ENCODE data around the gene FAN1.

The FAN1 gene

DNA sequence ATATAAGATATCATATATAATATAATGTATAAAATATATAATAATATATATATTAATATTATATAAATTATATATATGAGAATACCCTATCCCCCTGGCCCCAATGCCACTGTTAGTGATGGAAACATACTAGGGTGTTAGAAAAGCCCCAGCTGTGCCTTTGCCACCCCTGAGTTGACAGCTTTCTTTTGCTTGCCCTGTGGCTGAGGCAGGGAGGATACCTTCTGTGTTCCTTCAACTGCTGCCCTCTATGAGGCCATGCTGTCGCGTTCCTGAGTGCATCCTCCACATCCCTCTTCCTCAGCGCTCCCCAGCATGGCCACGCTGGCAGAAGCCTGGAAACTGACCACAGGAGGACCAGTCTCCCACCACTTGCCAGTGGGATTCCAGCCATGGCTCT is 26.3 kb downstream of the FAN1 start:
- Histone ChIP-seq H3K36me3 (ENCODE audit: control insufficient read depth, insufficient read depth, low read length) (peaks cover 73% of the 10 kb centered on the region), H3K9ac (ENCODE audit: low read length) (no peak overlapping the region), H3K4me1 (ENCODE audit: control insufficient read depth, insufficient read depth, low read length) (no peaks in the 10 kb centered on the region), H3K9me3 (ENCODE audit: control insufficient read depth, insufficient read depth, low read depth, low read length) (no peaks in the 10 kb centered on the region), H3K4me3 (ENCODE audit: low read depth, low read length) (no peak overlapping the region), H3K27ac (ENCODE audit: low read depth, low read length) (no peak overlapping the region), H3K27me3 (ENCODE audit: control insufficient read depth, insufficient read depth, low read length) (no peaks in the 10 kb centered on the region)

DNA sequence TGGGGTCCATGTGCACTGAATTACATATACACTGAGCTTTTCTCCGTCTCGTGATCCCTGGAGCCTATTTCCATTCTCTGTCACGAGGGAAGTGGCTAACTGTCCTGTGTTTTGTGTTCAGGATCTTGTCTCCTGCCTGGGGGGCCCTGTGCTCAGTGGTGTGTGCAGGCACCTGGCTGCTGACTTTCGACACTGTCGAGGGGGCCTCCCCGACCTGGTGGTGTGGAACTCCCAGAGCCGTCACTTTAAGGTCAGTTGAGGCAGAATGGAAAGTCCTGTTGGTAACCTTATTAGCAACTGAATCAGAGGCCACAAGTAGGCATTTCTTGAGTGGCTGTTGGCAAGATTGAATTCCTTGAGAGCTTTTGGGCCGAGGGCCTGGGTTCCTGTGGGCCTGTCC is 26.7 kb downstream of the FAN1 start:
- Histone ChIP-seq H3K27ac (ENCODE audit: low read depth, low read length) (no peak overlapping the region), H3K9me3 (ENCODE audit: control insufficient read depth, insufficient read depth, low read depth, low read length) (no peaks in the 10 kb centered on the region), H3K9ac (ENCODE audit: low read length) (no peak overlapping the region), H3K4me3 (ENCODE audit: low read depth, low read length) (no peak overlapping the region), H3K4me1 (ENCODE audit: control insufficient read depth, insufficient read depth, low read length) (no peaks in the 10 kb centered on the region), H3K36me3 (ENCODE audit: control insufficient read depth, insufficient read depth, low read length) (peaks cover 73% of the 10 kb centered on the region), H3K27me3 (ENCODE audit: control insufficient read depth, insufficient read depth, low read length) (no peaks in the 10 kb centered on the region)

DNA sequence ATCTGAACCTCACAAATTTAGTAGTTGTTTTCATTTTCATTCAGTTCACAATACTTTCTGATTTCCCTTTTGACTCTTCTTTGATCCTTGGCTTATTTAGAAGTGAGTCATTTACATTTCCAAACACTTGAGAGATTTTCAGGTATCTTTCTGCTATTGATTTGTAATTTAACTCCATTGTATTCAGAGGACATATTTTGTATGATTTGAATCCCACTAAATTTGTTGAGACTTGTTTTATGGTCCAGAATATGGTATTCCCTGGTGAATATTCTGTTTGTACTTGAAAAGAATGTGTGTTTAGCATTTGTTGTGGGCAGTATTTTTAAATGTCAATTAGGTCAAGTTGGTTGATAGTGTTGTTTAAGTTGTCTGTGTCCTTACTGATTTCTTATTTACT is 29.6 kb downstream of the FAN1 start:
- no peaks in the 10 kb centered on the region for H3K27me3 ChIP-seq (ENCODE audit: control insufficient read depth, insufficient read depth, low read length)
- H3K4me3 ChIP-seq (ENCODE audit: low read depth, low read length): no peak overlapping the region
- peaks cover 71% of the 10 kb centered on the region for H3K36me3 ChIP-seq (ENCODE audit: control insufficient read depth, insufficient read depth, low read length)
- H3K27ac ChIP-seq (ENCODE audit: low read depth, low read length): peak overlapping the region; percentile 1; the same call in 1 of the 2 replicates
- no peaks in the 10 kb centered on the region for H3K9me3 ChIP-seq (ENCODE audit: control insufficient read depth, insufficient read depth, low read depth, low read length)
- H3K4me1 ChIP-seq (ENCODE audit: control insufficient read depth, insufficient read depth, low read length): no peaks in the 10 kb centered on the region
- no peak overlapping the region for H3K9ac ChIP-seq (ENCODE audit: low read length)

DNA sequence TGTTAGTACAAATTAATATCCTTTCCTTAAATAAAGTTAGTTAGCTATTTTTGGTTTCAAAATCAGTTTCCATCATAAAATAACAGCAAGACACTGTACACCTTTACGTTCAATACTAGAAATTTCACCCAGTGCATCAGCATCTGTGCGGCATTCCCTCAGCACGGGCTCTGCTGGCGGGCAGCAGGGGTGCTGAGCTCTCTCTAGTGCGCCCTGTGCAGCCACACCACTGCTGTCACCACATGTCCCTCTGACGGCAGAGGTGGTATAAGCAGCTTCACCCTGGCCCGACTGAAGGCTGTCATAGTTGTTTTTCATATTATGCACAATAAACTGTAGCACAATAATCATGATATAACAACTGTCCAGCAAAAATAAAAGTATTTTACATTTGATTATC is 35.4 kb downstream of the FAN1 start:
- Histone ChIP-seq H3K9ac (ENCODE audit: low read length) (no peak overlapping the region), H3K36me3 (ENCODE audit: control insufficient read depth, insufficient read depth, low read length) (peaks cover 96% of the 10 kb centered on the region), H3K4me1 (ENCODE audit: control insufficient read depth, insufficient read depth, low read length) (no peaks in the 10 kb centered on the region), H3K27ac (ENCODE audit: low read depth, low read length) (no peak overlapping the region), H3K27me3 (ENCODE audit: control insufficient read depth, insufficient read depth, low read length) (no peaks in the 10 kb centered on the region), H3K9me3 (ENCODE audit: control insufficient read depth, insufficient read depth, low read depth, low read length) (no peaks in the 10 kb centered on the region), H3K4me3 (ENCODE audit: low read depth, low read length) (no peak overlapping the region)

DNA sequence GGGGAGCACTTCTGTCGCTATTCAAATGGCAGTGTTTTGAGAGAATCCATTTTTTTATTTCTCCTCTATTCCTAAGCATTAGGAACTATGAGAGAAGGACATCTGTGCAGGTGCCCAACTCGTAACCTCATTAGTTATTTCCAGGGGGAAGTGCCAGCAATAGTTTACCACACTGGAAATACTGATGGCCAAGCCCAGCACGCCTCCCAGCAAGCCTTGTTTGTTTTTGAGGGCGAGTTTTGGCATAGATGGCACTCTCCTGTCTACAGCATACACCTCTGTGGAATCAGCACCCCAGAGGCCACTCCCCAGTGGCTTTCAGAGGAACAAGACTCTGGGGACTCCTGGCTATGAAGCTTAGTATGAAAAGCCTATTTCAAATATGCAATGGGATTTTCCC is 36.6 kb downstream of the FAN1 start:
- Histone ChIP-seq H3K36me3 (ENCODE audit: control insufficient read depth, insufficient read depth, low read length) (peaks cover 93% of the 10 kb centered on the region), H3K4me1 (ENCODE audit: control insufficient read depth, insufficient read depth, low read length) (no peaks in the 10 kb centered on the region), H3K9ac (ENCODE audit: low read length) (no peak overlapping the region), H3K9me3 (ENCODE audit: control insufficient read depth, insufficient read depth, low read depth, low read length) (no peaks in the 10 kb centered on the region), H3K4me3 (ENCODE audit: low read depth, low read length) (no peak overlapping the region), H3K27ac (ENCODE audit: low read depth, low read length) (no peak overlapping the region), H3K27me3 (ENCODE audit: control insufficient read depth, insufficient read depth, low read length) (no peaks in the 10 kb centered on the region)

DNA sequence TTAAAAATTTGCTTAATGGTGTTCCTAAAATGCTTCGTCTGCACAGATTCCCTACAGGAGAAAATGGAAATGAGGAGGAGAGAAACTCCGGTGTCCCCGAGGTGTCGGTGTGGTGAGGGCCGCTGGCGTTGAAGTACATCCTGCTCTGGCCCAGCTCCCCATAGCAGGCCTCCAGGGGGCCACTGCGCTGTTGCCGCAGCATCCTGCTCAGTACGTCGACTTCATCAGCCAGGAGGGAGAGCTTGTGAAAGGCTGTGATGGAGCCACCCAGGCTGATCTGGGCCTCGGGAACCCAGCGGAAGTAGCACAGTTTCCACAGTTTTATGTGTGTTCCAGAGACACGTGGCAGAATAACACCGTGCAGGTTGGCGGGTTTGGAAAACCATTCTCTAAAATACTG is 37.8 kb downstream of the FAN1 start:
- Histone ChIP-seq H3K9me3 (ENCODE audit: control insufficient read depth, insufficient read depth, low read depth, low read length) (no peaks in the 10 kb centered on the region), H3K27ac (ENCODE audit: low read depth, low read length) (no peak overlapping the region), H3K36me3 (ENCODE audit: control insufficient read depth, insufficient read depth, low read length) (peaks cover 94% of the 10 kb centered on the region), H3K9ac (ENCODE audit: low read length) (no peak overlapping the region), H3K27me3 (ENCODE audit: control insufficient read depth, insufficient read depth, low read length) (no peaks in the 10 kb centered on the region), H3K4me1 (ENCODE audit: control insufficient read depth, insufficient read depth, low read length) (no peaks in the 10 kb centered on the region; the same call in 1 of the 2 replicates), H3K4me3 (ENCODE audit: low read depth, low read length) (no peak overlapping the region)

DNA sequence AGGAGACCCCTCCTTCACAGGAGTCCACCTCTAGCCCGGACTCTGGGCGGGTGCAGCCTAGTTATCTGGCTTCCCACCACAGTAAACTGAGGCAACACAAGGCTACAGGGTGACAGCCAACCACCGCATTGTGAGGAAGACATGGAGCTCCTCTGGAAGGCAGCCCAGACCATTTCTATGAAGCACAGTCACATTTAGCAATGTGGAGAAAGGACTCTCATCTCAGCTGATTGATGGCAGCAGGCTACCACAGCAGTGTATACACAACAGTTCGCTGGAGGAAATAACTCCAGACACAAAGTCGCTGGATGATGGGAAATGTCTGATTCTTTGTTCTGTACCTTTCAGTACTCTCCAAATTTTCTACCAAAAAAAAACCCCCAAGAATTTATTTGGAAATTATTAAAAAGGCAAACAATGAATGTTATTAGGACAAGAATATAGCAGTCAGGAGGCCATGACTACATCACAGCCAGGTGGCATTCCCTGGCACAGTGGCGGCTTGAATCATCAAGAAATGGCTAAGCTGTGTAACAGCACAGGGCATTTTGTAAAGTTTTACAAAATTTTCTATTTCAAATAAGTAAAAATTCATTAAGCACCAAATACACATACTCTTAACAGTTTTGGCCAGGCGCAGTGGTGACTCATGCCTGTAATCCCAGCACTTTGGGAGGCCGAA is 40.1 kb downstream of the FAN1 start:
- no peaks in the 10 kb centered on the region for H3K27me3 ChIP-seq (ENCODE audit: control insufficient read depth, insufficient read depth, low read length)
- no peak overlapping the region for H3K27ac ChIP-seq (ENCODE audit: low read depth, low read length)
- peaks cover 95% of the 10 kb centered on the region for H3K36me3 ChIP-seq (ENCODE audit: control insufficient read depth, insufficient read depth, low read length)
- H3K9ac ChIP-seq (ENCODE audit: low read length): no peak overlapping the region
- peaks cover 5% of the 10 kb centered on the region; the same call in 1 of the 2 replicates for H3K4me1 ChIP-seq (ENCODE audit: control insufficient read depth, insufficient read depth, low read length)
- no peaks in the 10 kb centered on the region for H3K9me3 ChIP-seq (ENCODE audit: control insufficient read depth, insufficient read depth, low read depth, low read length)
- no peak overlapping the region for H3K4me3 ChIP-seq (ENCODE audit: low read depth, low read length)

DNA sequence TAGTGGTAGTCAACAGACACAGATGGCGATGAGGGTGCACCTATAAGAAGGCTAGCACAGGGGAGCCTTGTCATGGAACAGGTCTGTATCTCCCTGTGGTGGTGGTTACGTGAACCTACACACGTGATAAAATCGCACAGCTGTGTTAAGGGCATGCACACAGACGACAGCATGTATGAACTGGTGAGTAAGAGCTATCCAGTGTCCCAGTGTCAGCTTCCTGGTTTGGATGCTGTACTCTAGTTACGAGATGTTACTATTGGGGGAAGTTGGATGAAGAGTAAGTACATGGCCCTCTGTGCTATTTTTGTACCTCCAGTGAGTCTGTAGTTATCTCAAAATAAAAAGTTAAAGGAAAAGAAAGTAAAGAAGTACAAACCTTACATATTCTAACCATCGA is 49.5 kb downstream of the FAN1 start:
- Histone ChIP-seq H3K9me3 (ENCODE audit: control insufficient read depth, insufficient read depth, low read depth, low read length) (peaks cover 3% of the 10 kb centered on the region; the same call in 1 of the 2 replicates), H3K36me3 (ENCODE audit: control insufficient read depth, insufficient read depth, low read length) (peaks cover 80% of the 10 kb centered on the region), H3K4me1 (ENCODE audit: control insufficient read depth, insufficient read depth, low read length) (no peaks in the 10 kb centered on the region), H3K9ac (ENCODE audit: low read length) (no peak overlapping the region), H3K4me3 (ENCODE audit: low read depth, low read length) (no peak overlapping the region), H3K27me3 (ENCODE audit: control insufficient read depth, insufficient read depth, low read length) (no peaks in the 10 kb centered on the region), H3K27ac (ENCODE audit: low read depth, low read length) (no peak overlapping the region)

DNA sequence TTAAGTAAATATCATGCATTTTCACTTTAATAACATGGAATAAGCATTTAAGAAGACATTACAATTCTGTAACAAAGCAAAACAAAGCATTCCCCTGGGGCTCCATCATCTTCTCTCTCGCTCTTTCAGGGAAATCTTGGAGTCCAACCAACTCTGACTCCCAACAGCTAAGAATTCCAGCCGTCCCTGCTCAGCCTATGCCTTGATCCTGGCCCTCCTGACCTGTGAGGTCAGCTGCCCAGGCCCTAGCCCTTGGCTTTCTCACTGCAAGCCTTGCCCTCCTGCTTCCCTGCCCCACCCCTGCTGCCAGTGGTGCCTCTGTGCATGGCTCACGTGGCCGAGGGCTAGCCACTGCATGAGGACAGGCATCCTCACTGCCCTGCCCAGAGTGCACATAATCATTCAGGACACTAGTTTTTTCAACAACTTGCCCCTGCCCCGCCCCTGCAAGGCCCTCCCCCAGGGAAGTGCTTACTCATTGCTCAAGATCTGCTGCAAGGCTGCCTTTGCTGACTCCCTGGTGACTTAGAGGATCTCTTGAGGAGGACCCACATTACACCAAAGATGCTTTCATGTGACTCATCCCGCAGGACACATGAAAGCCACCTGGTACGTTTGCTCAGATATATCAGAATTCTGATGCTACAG is 50.1 kb downstream of the FAN1 start:
- no peaks in the 10 kb centered on the region for H3K27me3 ChIP-seq (ENCODE audit: control insufficient read depth, insufficient read depth, low read length)
- H3K4me1 ChIP-seq (ENCODE audit: control insufficient read depth, insufficient read depth, low read length): no peaks in the 10 kb centered on the region
- peaks cover 80% of the 10 kb centered on the region for H3K36me3 ChIP-seq (ENCODE audit: control insufficient read depth, insufficient read depth, low read length)
- H3K9me3 ChIP-seq (ENCODE audit: control insufficient read depth, insufficient read depth, low read depth, low read length): peaks cover 3% of the 10 kb centered on the region; the same call in 1 of the 2 replicates
- no peak overlapping the region for H3K9ac ChIP-seq (ENCODE audit: low read length)
- no peak overlapping the region for H3K4me3 ChIP-seq (ENCODE audit: low read depth, low read length)
- no peak overlapping the region for H3K27ac ChIP-seq (ENCODE audit: low read depth, low read length)

DNA sequence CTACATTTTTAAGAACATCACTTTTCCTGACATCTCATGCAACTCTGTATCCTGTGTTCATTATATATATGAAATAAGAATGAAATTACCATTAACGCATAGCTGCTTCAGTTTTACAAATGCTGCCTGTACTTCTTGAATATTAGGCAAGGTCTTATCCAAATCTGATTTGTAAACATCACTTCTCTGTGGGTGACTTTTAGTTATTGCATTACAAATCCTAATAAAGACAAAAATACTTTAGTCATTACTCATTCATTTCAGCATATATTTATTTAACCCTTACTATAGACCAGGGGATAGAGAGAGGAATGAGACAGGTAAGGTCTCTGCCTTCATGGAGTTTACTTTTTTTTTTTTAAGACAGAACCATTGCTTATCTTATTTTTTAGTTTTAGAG is 51.0 kb downstream of the FAN1 start:
- H3K27me3 ChIP-seq (ENCODE audit: control insufficient read depth, insufficient read depth, low read length): no peaks in the 10 kb centered on the region
- H3K4me1 ChIP-seq (ENCODE audit: control insufficient read depth, insufficient read depth, low read length): no peaks in the 10 kb centered on the region
- H3K9me3 ChIP-seq (ENCODE audit: control insufficient read depth, insufficient read depth, low read depth, low read length): no peaks in the 10 kb centered on the region
- no peak overlapping the region for H3K27ac ChIP-seq (ENCODE audit: low read depth, low read length)
- H3K36me3 ChIP-seq (ENCODE audit: control insufficient read depth, insufficient read depth, low read length): peaks cover 80% of the 10 kb centered on the region
- no peak overlapping the region for H3K4me3 ChIP-seq (ENCODE audit: low read depth, low read length)
- H3K9ac ChIP-seq (ENCODE audit: low read length): no peak overlapping the region

DNA sequence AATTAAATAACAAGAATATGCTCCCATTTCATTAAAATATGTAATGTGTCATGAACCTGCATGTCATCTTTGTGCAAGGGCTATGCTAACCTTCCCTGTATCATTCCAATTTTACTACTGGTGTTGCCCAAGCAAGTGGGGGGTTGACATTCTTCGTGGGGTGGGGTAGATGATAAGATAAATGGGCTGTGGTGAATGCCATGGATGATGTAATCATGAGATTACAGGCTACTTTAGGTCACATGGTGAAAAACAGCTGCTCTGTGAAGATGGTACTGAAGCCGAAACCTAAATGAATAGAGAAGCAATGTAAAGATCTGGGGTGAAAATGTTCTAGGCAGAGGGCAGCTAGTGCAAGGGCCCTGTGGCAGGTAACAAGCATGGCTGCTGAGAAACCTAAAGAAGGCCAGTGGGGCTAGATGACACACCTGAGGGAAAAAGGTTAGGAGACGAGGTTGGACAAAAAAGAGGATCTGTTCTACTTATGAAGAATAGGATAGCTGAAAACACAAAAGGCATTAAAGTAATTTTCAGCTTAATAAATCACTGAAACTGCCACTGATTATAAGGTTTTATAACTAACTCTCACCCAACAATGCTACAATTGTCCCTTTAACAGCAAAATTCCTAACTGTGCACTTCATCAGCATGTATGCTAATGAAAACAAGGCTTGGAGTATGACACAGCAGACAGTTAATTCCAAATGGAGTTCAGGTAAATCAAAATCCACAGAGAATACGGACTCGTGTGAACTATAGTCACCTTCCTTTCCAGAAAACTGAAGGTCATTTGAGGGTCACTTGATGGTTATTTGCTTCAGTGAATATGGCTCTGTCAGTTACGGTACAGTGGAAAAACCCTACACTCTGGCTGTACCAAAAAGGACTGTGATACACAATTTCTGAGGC is 52.8 kb downstream of the FAN1 start:
- peaks cover 78% of the 10 kb centered on the region for H3K36me3 ChIP-seq (ENCODE audit: control insufficient read depth, insufficient read depth, low read length)
- H3K4me3 ChIP-seq (ENCODE audit: low read depth, low read length): no peak overlapping the region
- H3K27me3 ChIP-seq (ENCODE audit: control insufficient read depth, insufficient read depth, low read length): no peaks in the 10 kb centered on the region
- H3K9ac ChIP-seq (ENCODE audit: low read length): no peak overlapping the region
- H3K27ac ChIP-seq (ENCODE audit: low read depth, low read length): no peak overlapping the region
- no peaks in the 10 kb centered on the region for H3K9me3 ChIP-seq (ENCODE audit: control insufficient read depth, insufficient read depth, low read depth, low read length)
- H3K4me1 ChIP-seq (ENCODE audit: control insufficient read depth, insufficient read depth, low read length): no peaks in the 10 kb centered on the region

All from HUES6 (cell line).